K562 treated with DMSO at 1 percent for 4 hours (cell line): ENCODE results near the gene FDPS. TPM values are rescaled to one million over a fixed set of nuclear protein-coding genes. Genes with fewer than 3 reads are reported as not detected.

Experiments
- total RNA-seq: library from RNA; unstranded; fragments of 300-600 nt; gene quantifications from 2 replicates; pipeline ENCODE4 v1.2.3, GENCODE V29; 2022; ENCODE audit not compliant: insufficient read depth

Gene FDPS
- 237 and 248 TPM in 2 replicates for total RNA-seq

GRCh38 chr1:155308493-155309422 is at the start of gene FDPS:
Gene FDPS, plus strand, starts transcription at chr1:155308866. Its CDS starts 924 bp downstream, at chr1:155309790.

GRCh38 chr1:155261852-155262673 is 46.6 kb upstream of the FDPS start, which contains the start of gene SCAMP3:
Gene SCAMP3, minus strand, starts transcription at chr1:155262360. Its CDS starts 209 bp downstream, at chr1:155262151.

GRCh38 chr1:155273343-155274245 is 35.1 kb upstream of the FDPS start, which contains the start of gene CLK2:
Gene CLK2, minus strand, starts transcription at chr1:155273504. Its CDS starts 2,527 bp downstream, at chr1:155270977.

GRCh38 chr1:155277070-155277901 is 31.4 kb upstream of the FDPS start, which contains the start of gene HCN3:
Gene HCN3, plus strand, starts transcription at chr1:155277463. Its CDS starts 128 bp downstream, at chr1:155277591.

GRCh38 chr1:155301342-155301841 is 7.3 kb upstream of the FDPS start, which contains the start of gene PKLR:
Gene PKLR, minus strand, starts transcription at chr1:155301438. Its CDS starts 43 bp downstream, at chr1:155301395.

GRCh38 chr1:155320661-155321617 is 12.3 kb downstream of the FDPS start, which contains the start of gene RUSC1:
Gene RUSC1, plus strand, starts transcription at chr1:155320894. Its CDS starts 880 bp downstream, at chr1:155321774.

Other genes with a start within 250 kb of the FDPS start
- gene EFNA4, start 245.1 kb upstream of the FDPS start, total RNA-seq, result 10.5 and 16.5 TPM in 2 replicates
- 3.1 and 5.9 TPM in 2 replicates for gene EFNA3, start 230.0 kb upstream of the FDPS start, total RNA-seq
- 5.1 and 5.9 TPM in 2 replicates for gene EFNA1, start 181.0 kb upstream of the FDPS start, total RNA-seq
- gene SLC50A1, start 173.0 kb upstream of the FDPS start, total RNA-seq, result 96.4 and 104 TPM in 2 replicates
- gene DPM3, start 168.3 kb upstream of the FDPS start, total RNA-seq, result 120 and 130 TPM in 2 replicates
- 290 and 308 TPM in 2 replicates for gene KRTCAP2, start 135.6 kb upstream of the FDPS start, total RNA-seq
- 0.40 TPM in 1 of 2 replicates, not detected in the other for gene TRIM46, start 135.0 kb upstream of the FDPS start, total RNA-seq
- 5.3 and 6.6 TPM in 2 replicates for gene THBS3, start 101.0 kb upstream of the FDPS start, total RNA-seq
- 69.3 and 70.9 TPM in 2 replicates for gene MTX1, start 100.2 kb upstream of the FDPS start, total RNA-seq
- 30.0 and 43.2 TPM in 2 replicates for gene ENTREP3, start 53.4 kb upstream of the FDPS start, total RNA-seq
- 109 and 131 TPM in 2 replicates for gene SCAMP3, start 46.5 kb upstream of the FDPS start, total RNA-seq
- gene CLK2, start 35.4 kb upstream of the FDPS start, total RNA-seq, result 28.5 and 34.6 TPM in 2 replicates
- gene HCN3, start 31.4 kb upstream of the FDPS start, total RNA-seq, result 3.2 and 4.2 TPM in 2 replicates
- gene PKLR, start 7.4 kb upstream of the FDPS start, total RNA-seq, result 25.1 and 25.8 TPM in 2 replicates
- 40.3 and 62.8 TPM in 2 replicates for gene RUSC1, start 12.0 kb downstream of the FDPS start, total RNA-seq